ENCODE data around the gene CST11.

CST11 gene

GRCh38 chr20:23425129-23425528 is 27.5 kb downstream of the CST11 start:
- no peak overlapping the region for H2BK15ac ChIP-seq (ENCODE audit: low read length)
- no peak overlapping the region for H2BK120ac ChIP-seq (ENCODE audit: low read depth, low read length)
- peak overlapping the region; percentile 8 for H2AFZ ChIP-seq (ENCODE audit: low read length)
- no peak overlapping the region for H4K8ac ChIP-seq (ENCODE audit: low read depth, low read length)
- no peak overlapping the region for H3K4me2 ChIP-seq (ENCODE audit: insufficient read depth, low read length, poor library complexity, severe bottlenecking)
- H3K18ac ChIP-seq (ENCODE audit: low read length), result peak overlapping the region; percentile 18
- H4K91ac ChIP-seq (ENCODE audit: low read depth, low read length, poor library complexity), result no peak overlapping the region
- H3K79me1 ChIP-seq (ENCODE audit: low read depth, low read length), result peaks cover 7% of the 10 kb centered on the region
- DNase-seq (ENCODE audit: low spot score), result no peak
- no peak overlapping the region for H3K9ac ChIP-seq (ENCODE audit: low read depth, low read length, poor library complexity)
- H3K14ac ChIP-seq (ENCODE audit: low read length), result no peak overlapping the region
- no peaks in the 10 kb centered on the region for H3K36me3 ChIP-seq (replicated peaks in 1 of 2; ENCODE audit: control insufficient read depth in 2 of 2, insufficient read depth in 2 of 2, low read length in 2 of 2)
- peaks cover 0 to 4% (median 0%) of the 10 kb centered on the region in 3 experiments for H3K27me3 ChIP-seq (ENCODE audit: control insufficient read depth in 3 of 3, insufficient read depth in 3 of 3, low read depth in 1 of 3, low read length in 3 of 3)
- no peak overlapping the region for H2BK12ac ChIP-seq (ENCODE audit: low read length)
- no peak overlapping the region for H3K23ac ChIP-seq (ENCODE audit: low read depth, low read length, poor library complexity)
- no CpG with 5 or more reads among the region's 9 CpGs for WGBS, 2 donors (ENCODE audit: extremely low coverage in 2 of 2, insufficient read length in 2 of 2, insufficient replicate concordance in 1 of 2)
- peaks cover 0 to 2% of the 10 kb centered on the region in 2 donors for H3K4me1 ChIP-seq (ENCODE audit: control insufficient read depth in 2 of 2, insufficient read depth in 1 of 2, low read depth in 1 of 2, low read length in 2 of 2)
- H3K27ac ChIP-seq (replicated peaks; ENCODE audit: low read length), result no peak overlapping the region
- no peak overlapping the region for H2BK5ac ChIP-seq (ENCODE audit: low read length)
- no peak overlapping the region for H3K4me3 ChIP-seq (ENCODE audit: low read length in 2 of 2)
- no peaks in the 10 kb centered on the region for H3K9me3 ChIP-seq (replicated peaks in 1 of 2; ENCODE audit: control insufficient read depth in 2 of 2, insufficient read depth in 1 of 2, low read depth in 1 of 2, low read length in 2 of 2)
- no peak overlapping the region for H2AK5ac ChIP-seq (ENCODE audit: low read depth, low read length)
- H3K4ac ChIP-seq (ENCODE audit: low read length), result no peak overlapping the region

- Histone ChIP-seq H2BK12ac (ENCODE audit: low read length) (peak within 1 kb of the TSS; percentile 73), H3K27ac (replicated peaks; ENCODE audit: low read length) (no peak within 1 kb of the TSS), H3K36me3 (replicated peaks in 1 of 2; ENCODE audit: control insufficient read depth in 2 of 2, insufficient read depth in 2 of 2, low read length in 2 of 2) (no peaks in the 10 kb centered on the region)
Measured at GRCh38 chr20:23420943-23421931, 31.4 kb downstream of the CST11 start, which contains the start of gene NAPB. TSS of gene NAPB (minus strand) at chr20:23421488. CDS start at chr20:23421402, 86 bp downstream.

GRCh38 chr20:23419995-23420901 is 32.4 kb downstream of the CST11 start:
- peaks cover 0 to 4% (median 0%) of the 10 kb centered on the region in 3 experiments for H3K27me3 ChIP-seq (ENCODE audit: control insufficient read depth in 3 of 3, insufficient read depth in 3 of 3, low read depth in 1 of 3, low read length in 3 of 3)
- peak overlapping the region; percentile 87 to 89 for H3K4me3 ChIP-seq (ENCODE audit: low read length in 2 of 2)
- H3K27ac ChIP-seq (replicated peaks; ENCODE audit: low read length), result no peak overlapping the region
- peak overlapping the region; percentile 66 for H2BK5ac ChIP-seq (ENCODE audit: low read length)
- H2BK15ac ChIP-seq (ENCODE audit: low read length), result peak overlapping the region; percentile 58
- peaks cover 10% of the 10 kb centered on the region for H3K79me1 ChIP-seq (ENCODE audit: low read depth, low read length)
- no peaks in the 10 kb centered on the region for H3K36me3 ChIP-seq (replicated peaks in 1 of 2; ENCODE audit: control insufficient read depth in 2 of 2, insufficient read depth in 2 of 2, low read length in 2 of 2)
- H2AFZ ChIP-seq (ENCODE audit: low read length), result peak overlapping the region; percentile 92
- H3K14ac ChIP-seq (ENCODE audit: low read length), result peak overlapping the region; percentile 89
- DNase-seq (ENCODE audit: low spot score), result peak; percentile 1
- H3K4me1 ChIP-seq (ENCODE audit: control insufficient read depth in 2 of 2, insufficient read depth in 1 of 2, low read depth in 1 of 2, low read length in 2 of 2), result peaks cover 0 to 6% of the 10 kb centered on the region in 2 donors
- peak overlapping the region; percentile 98 for H3K9ac ChIP-seq (ENCODE audit: low read depth, low read length, poor library complexity)
- WGBS, 2 donors (ENCODE audit: extremely low coverage in 2 of 2, insufficient read length in 2 of 2, insufficient replicate concordance in 1 of 2), result no CpG with 5 or more reads among the region's 58 CpGs
- no peak overlapping the region for H4K8ac ChIP-seq (ENCODE audit: low read depth, low read length)
- H3K18ac ChIP-seq (ENCODE audit: low read length), result peak overlapping the region; percentile 98
- no peaks in the 10 kb centered on the region for H3K9me3 ChIP-seq (replicated peaks in 1 of 2; ENCODE audit: control insufficient read depth in 2 of 2, insufficient read depth in 1 of 2, low read depth in 1 of 2, low read length in 2 of 2)
- no peak overlapping the region for H2AK5ac ChIP-seq (ENCODE audit: low read depth, low read length)
- H3K4ac ChIP-seq (ENCODE audit: low read length), result no peak overlapping the region
- no peak overlapping the region for H3K23ac ChIP-seq (ENCODE audit: low read depth, low read length, poor library complexity)
- no peak overlapping the region for H4K91ac ChIP-seq (ENCODE audit: low read depth, low read length, poor library complexity)
- H3K4me2 ChIP-seq (ENCODE audit: insufficient read depth, low read length, poor library complexity, severe bottlenecking), result peak overlapping the region; percentile 86
- no peak overlapping the region for H2BK120ac ChIP-seq (ENCODE audit: low read depth, low read length)
- no peak overlapping the region for H2BK12ac ChIP-seq (ENCODE audit: low read length)

More at GRCh38 chr20:23420943-23421931, 31.4 kb downstream of the CST11 start, which contains the start of gene NAPB:
- Histone ChIP-seq H2BK120ac (ENCODE audit: low read depth, low read length) (no peak within 1 kb of the TSS), H3K9me3 (replicated peaks in 1 of 2; ENCODE audit: control insufficient read depth in 2 of 2, insufficient read depth in 1 of 2, low read depth in 1 of 2, low read length in 2 of 2) (no peaks in the 10 kb centered on the region), H2BK5ac (ENCODE audit: low read length) (peak within 1 kb of the TSS; percentile 66), H3K23ac (ENCODE audit: low read depth, low read length, poor library complexity) (peak within 1 kb of the TSS; percentile 89), H3K27me3 (ENCODE audit: control insufficient read depth in 3 of 3, insufficient read depth in 3 of 3, low read depth in 1 of 3, low read length in 3 of 3) (peaks cover 0 to 4% (median 0%) of the 10 kb centered on the region in 3 experiments), H4K91ac (ENCODE audit: low read depth, low read length, poor library complexity) (no peak within 1 kb of the TSS), H3K14ac (ENCODE audit: low read length) (peak within 1 kb of the TSS; percentile 89), H3K18ac (ENCODE audit: low read length) (peak within 1 kb of the TSS; percentile 98), H3K4me2 (ENCODE audit: insufficient read depth, low read length, poor library complexity, severe bottlenecking) (peak within 1 kb of the TSS; percentile 86), H3K4me1 (ENCODE audit: control insufficient read depth in 2 of 2, insufficient read depth in 1 of 2, low read depth in 1 of 2, low read length in 2 of 2) (peaks cover 0 to 6% of the 10 kb centered on the region in 2 donors), H3K9ac (ENCODE audit: low read depth, low read length, poor library complexity) (peak within 1 kb of the TSS; percentile 98), H3K79me1 (ENCODE audit: low read depth, low read length) (peaks cover 7% of the 10 kb centered on the region), H4K8ac (ENCODE audit: low read depth, low read length) (peak within 1 kb of the TSS; percentile 65), H2AK5ac (ENCODE audit: low read depth, low read length) (peak within 1 kb of the TSS; percentile 75), H2AFZ (ENCODE audit: low read length) (peak within 1 kb of the TSS; percentile 92), H2BK15ac (ENCODE audit: low read length) (peak within 1 kb of the TSS; percentile 58), H3K4me3 (ENCODE audit: low read length in 2 of 2) (peak within 1 kb of the TSS; percentile 87 to 89), H3K4ac (ENCODE audit: low read length) (no peak within 1 kb of the TSS)
- no CpG with 5 or more reads among the region's 64 CpGs for WGBS, 2 donors (ENCODE audit: extremely low coverage in 2 of 2, insufficient read length in 2 of 2, insufficient replicate concordance in 1 of 2)
- peak; percentile 90 for DNase-seq (ENCODE audit: low spot score)

All from neuronal stem cell (in vitro differentiated cells).